GM23248 (cell line): ENCODE results near the gene COL6A1. TPM values are rescaled to one million over a fixed set of nuclear protein-coding genes. Genes with fewer than 3 reads are reported as not detected.

ENCODE experiments used
- DNase-seq: peaks from one replicate; pipeline ENCODE4 v3.0.0-alpha.2; 2015
- H2AFZ ChIP-seq: fragments of 200-600 bp; sonication (generic); 2 replicates; pipeline ENCODE4 v1.6.1; 2016; ENCODE audit warnings: antibody characterized with exemption
- H3F3A ChIP-seq: fragments of 200-600 bp; sonication (generic); 2 replicates; pipeline ENCODE4 v1.6.1; 2016; ENCODE audit warnings: mild to moderate bottlenecking, antibody characterized with exemption, mixed run types; ENCODE audit not compliant: insufficient read depth
- H3K27ac ChIP-seq: fragments of 200-600 bp; sonication (generic); 2 replicates; pipeline ENCODE4 v1.5.1; 2016; ENCODE audit warnings: mild to moderate bottlenecking
- H3K27me3 ChIP-seq: fragments of 200-600 bp; sonication (generic); replicated peaks from 2 replicates; pipeline ENCODE4 v1.6.1; 2016; ENCODE audit warnings: mild to moderate bottlenecking; ENCODE audit not compliant: insufficient read depth
- H3K36me3 ChIP-seq: fragments of 200-600 bp; sonication (generic); 2 replicates; pipeline ENCODE4 v1.6.1; 2016; ENCODE audit warnings: low read depth, mild to moderate bottlenecking
- H3K4me1 ChIP-seq: fragments of 200-600 bp; sonication (generic); 2 replicates; pipeline ENCODE4 v1.6.1; 2016; ENCODE audit warnings: mild to moderate bottlenecking; ENCODE audit not compliant: insufficient read depth
- H3K4me2 ChIP-seq: fragments of 200-600 bp; sonication (generic); one replicate; pipeline ENCODE4 v1.6.1; 2016; ENCODE audit warnings: mild to moderate bottlenecking; ENCODE audit not compliant: unreplicated experiment
- H3K4me3 ChIP-seq: fragments of 200-600 bp; sonication (generic); 2 replicates; pipeline ENCODE4 v1.5.1; 2016; ENCODE audit warnings: mild to moderate bottlenecking
- H3K79me2 ChIP-seq: fragments of 200-600 bp; sonication (generic); 2 replicates; pipeline ENCODE4 v1.6.1; 2016; ENCODE audit warnings: mild to moderate bottlenecking; ENCODE audit not compliant: insufficient read depth
- H3K9ac ChIP-seq: fragments of 200-600 bp; sonication (generic); 2 replicates; pipeline ENCODE4 v1.6.1; 2016; ENCODE audit warnings: mild to moderate bottlenecking
- H3K9me2 ChIP-seq: fragments of 200-600 bp; sonication (generic); 2 replicates; pipeline ENCODE4 v1.6.1; 2016; ENCODE audit warnings: mixed run types, mild to moderate bottlenecking, moderate library complexity; ENCODE audit not compliant: insufficient read depth
- H3K9me3 ChIP-seq: fragments of 200-600 bp; sonication (generic); one replicate; pipeline ENCODE4 v1.6.1; 2017; ENCODE audit warnings: low read depth
- H4K20me1 ChIP-seq: fragments of 200-600 bp; sonication (generic); 2 replicates; pipeline ENCODE4 v1.6.0; 2016; ENCODE audit not compliant: insufficient read depth
- EZH2 ChIP-seq: fragments of 200-600 bp; sonication (generic); IDR thresholded peaks from 2 replicates; pipeline ENCODE4 v1.6.1; 2018; ENCODE audit warnings: antibody characterized with exemption, mild to moderate bottlenecking; ENCODE audit not compliant: insufficient read depth, poor library complexity, severe bottlenecking
- EZH2phosphoT487 ChIP-seq: fragments of 200-600 bp; sonication (generic); IDR thresholded peaks from 2 replicates; pipeline ENCODE4 v1.6.1; 2018; ENCODE audit warnings: antibody characterized with exemption, moderate library complexity, mild to moderate bottlenecking, low read depth; ENCODE audit not compliant: insufficient read depth
- WGBS, 2 experiments: methylation state at CpG; one replicate each; pipeline ENCODE4 v1.1.6; 2015 to 2017; ENCODE audit warnings: low lambda C conversion rate in 2 of 2, low coverage in 1 of 2; ENCODE audit errors: missing lambda C conversion rate in 2 of 2; 5-methylcytosine and 5-hydroxymethylcytosine counted together
- in situ Hi-C: fragments of 300-500 bp; cut with MboI; formaldehyde crosslinking; loops from 2 replicates; pipeline ENCODE4 v1.15.0; 2020
- polyA plus RNA-seq: library from polyadenylated mRNA; unstranded; fragments of >200 nt; fragmentation: Nextera tagmentation; extraction: Ambion mirVana; gene quantifications from 2 replicates; pipeline ENCODE4 v1.2.1, GENCODE V29; 2016
- total RNA-seq: library from RNA; depleted of rRNA; stranded (reverse); fragments of >200 nt; shearing (Covaris generic); gene quantifications from 2 replicates; pipeline ENCODE4 v1.2.3, GENCODE V29; 2014

COL6A1 gene
- total and polyA plus RNA-seq, 2 experiments from 2014 or later: 685 to 1,783 TPM

GRCh38 chr21:45945066-45945867 is 36.3 kb upstream of the COL6A1 start:
- peaks cover 7% of the 10 kb centered on the region; the same call in 1 of the 2 replicates for H3K4me1 ChIP-seq
- no peaks in the 10 kb centered on the region for H3K27me3 ChIP-seq
- TF ChIP-seq EZH2phosphoT487: no peak
- TF ChIP-seq EZH2: no peak
- no peaks in the 10 kb centered on the region for H3K36me3 ChIP-seq
- H3K27ac ChIP-seq: no peak overlapping the region
- H3K9ac ChIP-seq: no peak overlapping the region
- H3F3A ChIP-seq: no peaks in the 10 kb centered on the region
- no peak overlapping the region for H2AFZ ChIP-seq
- H3K9me2 ChIP-seq: no peaks in the 10 kb centered on the region
- no peak overlapping the region for H3K4me2 ChIP-seq
- H4K20me1 ChIP-seq: no peaks in the 10 kb centered on the region
- no peak overlapping the region for H3K4me3 ChIP-seq
- WGBS, 2 experiments: 86 to 89% methylated on average over 24 of the region's 24 CpGs
- no peaks in the 10 kb centered on the region for H3K79me2 ChIP-seq
- DNase-seq: no peak
- in situ Hi-C loops: no loop called here
- H3K9me3 ChIP-seq: no peaks in the 10 kb centered on the region

GRCh38 chr21:45945868-45946210 is 35.7 kb upstream of the COL6A1 start:
- Histone ChIP-seq H3F3A (no peaks in the 10 kb centered on the region), H2AFZ (no peak overlapping the region), H3K27ac (no peak overlapping the region), H3K27me3 (no peaks in the 10 kb centered on the region), H4K20me1 (no peaks in the 10 kb centered on the region), H3K79me2 (no peaks in the 10 kb centered on the region), H3K4me1 (peaks cover 11% of the 10 kb centered on the region), H3K36me3 (no peaks in the 10 kb centered on the region), H3K9me3 (no peaks in the 10 kb centered on the region), H3K9me2 (no peaks in the 10 kb centered on the region), H3K9ac (no peak overlapping the region), H3K4me3 (no peak overlapping the region), H3K4me2 (no peak overlapping the region)
- WGBS, 2 experiments: 70 to 83% methylated on average over 12 of the region's 12 CpGs
- DNase-seq: no peak
- no peak for TF ChIP-seq EZH2phosphoT487
- no peak for TF ChIP-seq EZH2
- in situ Hi-C loops: no loop called here

GRCh38 chr21:45947296-45947695 is 34.3 kb upstream of the COL6A1 start:
- Histone ChIP-seq H3K4me2 (no peak overlapping the region), H3K79me2 (no peaks in the 10 kb centered on the region), H3K9me2 (no peaks in the 10 kb centered on the region), H3K9me3 (no peaks in the 10 kb centered on the region), H2AFZ (no peak overlapping the region), H3K36me3 (no peaks in the 10 kb centered on the region), H3F3A (no peaks in the 10 kb centered on the region), H3K27ac (no peak overlapping the region), H3K4me3 (no peak overlapping the region), H3K4me1 (peaks cover 11% of the 10 kb centered on the region), H3K9ac (no peak overlapping the region), H3K27me3 (no peaks in the 10 kb centered on the region), H4K20me1 (no peaks in the 10 kb centered on the region)
- TF ChIP-seq EZH2phosphoT487 (no peak), EZH2 (no peak)
- in situ Hi-C loops: no loop called here
- no peak for DNase-seq
- 92 to 94% methylated on average over 16 of the region's 16 CpGs for WGBS, 2 experiments

- no peak overlapping the region for H3K4me3 ChIP-seq
- in situ Hi-C loops: no loop called here
- TF ChIP-seq EZH2phosphoT487 (no peak), EZH2 (no peak)
- H3K27ac ChIP-seq: no peak overlapping the region
- peaks cover 11% of the 10 kb centered on the region for H3K4me1 ChIP-seq
- no peak overlapping the region for H2AFZ ChIP-seq
- no peaks in the 10 kb centered on the region for H3K9me3 ChIP-seq
- H3K27me3 ChIP-seq: no peaks in the 10 kb centered on the region
- 92 to 93% methylated on average over 16 of the region's 16 CpGs for WGBS, 2 experiments
- no peaks in the 10 kb centered on the region for H3K79me2 ChIP-seq
- H3K9me2 ChIP-seq: no peaks in the 10 kb centered on the region
- DNase-seq: no peak
- no peak overlapping the region for H3K9ac ChIP-seq
- H3K36me3 ChIP-seq: no peaks in the 10 kb centered on the region
- H3K4me2 ChIP-seq: no peak overlapping the region
- H4K20me1 ChIP-seq: no peaks in the 10 kb centered on the region
- no peaks in the 10 kb centered on the region; the same call in 1 of the 2 replicates for H3F3A ChIP-seq
These were observed 33.8 kb upstream of the COL6A1 start for GRCh38 chr21:45947716-45948255.
